Stimulated activated CD4-positive, alpha-beta T cell treated with anti-CD3 and anti-CD28 coated beads, Interleukin-1b, Interleukin-23, amount 100 ng/mL, for 4 hours (primary cell): ENCODE results near the gene PANK3.
A peak's percentile ranks its signal among the peaks of the same experiment; 100 is the strongest.
"Not testable (repeated sequence)": the region's sequence is repeated elsewhere in the genome, so short reads cannot be mapped to it uniquely, and the experiment has no call there.

ENCODE experiments used
- DNase-seq, 2 donors: peaks; one replicate each; pipeline ENCODE4 v3.0.0-alpha.2; 2020; ENCODE audit warnings: low read depth in 2 of 2

Gene PANK3

GRCh38 chr5:168552146-168552545, 27.0 kb downstream of the PANK3 start:
- no peak for DNase-seq

GRCh38 chr5:168550656-168551055, 28.5 kb downstream of the PANK3 start:
- no peak for DNase-seq

DNA sequence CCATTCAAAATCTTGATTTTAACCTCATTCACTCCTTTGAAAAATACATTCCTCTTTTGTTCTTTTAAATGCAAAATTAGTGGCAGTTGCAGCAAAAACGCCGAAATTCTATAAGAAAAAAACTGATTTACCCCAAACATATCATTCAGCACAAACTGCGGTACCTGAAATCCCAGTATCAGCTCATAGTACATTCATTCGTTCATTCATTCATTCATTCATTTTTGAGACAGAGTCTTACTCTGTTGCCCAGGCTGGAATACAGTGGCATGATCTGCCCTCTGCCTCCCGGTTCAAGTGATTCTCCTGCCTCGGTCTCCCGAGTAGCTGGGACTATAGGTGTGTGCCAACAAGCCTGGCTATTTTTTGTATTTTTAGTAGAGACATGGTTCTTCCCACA, 29.6 kb downstream of the PANK3 start:
- DNase-seq: no peak

GRCh38 chr5:168537176-168537575, 42.0 kb downstream of the PANK3 start:
- no peak for DNase-seq

DNA sequence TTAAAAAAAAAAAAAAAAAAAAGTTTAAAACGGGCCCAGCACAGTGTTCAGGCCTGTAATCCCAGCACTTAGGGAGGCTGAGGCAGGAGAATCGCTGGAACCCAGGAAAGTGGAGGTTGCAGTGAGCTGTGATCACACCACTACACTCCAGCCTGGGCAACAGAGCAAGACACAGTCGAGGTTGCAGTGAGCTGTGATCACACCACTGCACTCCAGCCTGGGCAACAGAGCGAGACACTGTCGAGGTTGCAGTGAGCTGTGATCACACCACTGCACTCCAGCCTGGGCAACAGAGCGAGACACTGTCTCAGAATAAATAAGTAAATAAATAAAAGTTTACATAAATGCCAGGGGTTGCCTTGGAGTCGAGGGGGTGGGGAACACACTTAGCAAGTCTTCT, 44.8 kb downstream of the PANK3 start:
- not testable (repeated sequence) for DNase-seq

GRCh38 chr5:168531987-168532864, 46.9 kb downstream of the PANK3 start:
- DNase-seq: no peak

GRCh38 chr5:168531191-168531590, 48.0 kb downstream of the PANK3 start:
- no peak for DNase-seq

- DNase-seq: no peak
Observed at GRCh38 chr5:168530621-168531150, 48.5 kb downstream of the PANK3 start.

GRCh38 chr5:168529374-168530234, 49.6 kb downstream of the PANK3 start:
- DNase-seq: no peak

- peak in 1 of 2 donors; percentile 21 for DNase-seq
Observed at GRCh38 chr5:168528521-168529373, 50.4 kb downstream of the PANK3 start, which contains the start of gene FBLL1. TSS of gene FBLL1 (plus strand) at chr5:168529305. CDS start at chr5:168529505, 200 bp downstream.

- DNase-seq: no peak
Observed at GRCh38 chr5:168527756-168528295, 51.3 kb downstream of the PANK3 start.

DNA sequence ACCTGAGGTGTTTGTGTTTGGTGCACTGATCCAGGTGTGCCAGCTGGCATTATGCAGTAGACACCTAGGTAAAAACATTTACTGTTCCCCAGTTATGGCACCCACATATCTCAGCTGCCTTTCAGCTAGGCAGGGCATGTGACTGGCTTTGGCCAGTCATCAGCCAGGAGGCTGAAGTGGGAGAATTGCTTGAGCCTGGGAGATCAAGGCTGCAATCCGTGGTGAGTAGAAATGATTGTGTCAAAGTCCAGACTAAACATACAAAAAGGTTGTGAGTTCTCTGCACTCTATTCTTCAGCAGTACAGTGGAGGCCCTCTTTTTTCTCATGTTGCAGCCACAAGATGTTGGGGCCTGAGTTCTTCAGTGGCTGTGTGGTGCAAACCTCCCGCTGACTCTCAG, 53.3 kb downstream of the PANK3 start:
- no peak for DNase-seq

DNA sequence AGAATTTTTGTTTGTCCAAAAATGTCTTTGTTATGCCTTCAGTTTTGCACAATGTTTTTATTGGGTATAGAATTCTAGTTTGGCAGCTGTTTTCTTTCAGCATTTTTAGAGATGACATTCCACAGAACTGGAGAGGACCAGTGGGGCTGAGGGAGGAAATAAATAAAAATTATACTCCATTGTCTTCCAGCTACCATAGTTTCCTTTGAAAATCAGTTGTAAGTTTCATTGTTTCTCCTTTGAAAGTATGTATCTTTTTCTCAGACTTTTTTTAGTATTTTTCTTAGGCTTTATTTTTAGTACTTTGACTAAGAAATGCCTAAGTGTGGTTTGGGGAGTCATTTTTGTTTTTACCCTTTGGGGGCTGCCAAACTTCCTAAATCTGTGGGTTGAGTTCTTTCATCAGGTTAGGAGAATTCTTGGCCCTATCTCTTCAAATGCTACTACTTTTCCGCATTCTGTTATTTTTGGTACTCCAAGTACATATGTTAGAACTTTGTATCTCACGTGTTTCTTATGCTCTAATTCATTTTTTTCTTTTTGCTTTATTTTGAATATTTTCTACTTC, 65.2 kb downstream of the PANK3 start:
- no peak for DNase-seq

GRCh38 chr5:168502563-168503237, 76.5 kb downstream of the PANK3 start:
- DNase-seq: no peak
